ENCODE data around the gene STEEP1. TPM values are rescaled to one million over a fixed set of nuclear protein-coding genes. Genes with fewer than 3 reads are reported as not detected.
A peak's percentile ranks its signal among the peaks of the same experiment; 100 is the strongest.

STEEP1 gene
- total RNA-seq, 1 experiment from 2014 or later: 42.2 TPM

DNA sequence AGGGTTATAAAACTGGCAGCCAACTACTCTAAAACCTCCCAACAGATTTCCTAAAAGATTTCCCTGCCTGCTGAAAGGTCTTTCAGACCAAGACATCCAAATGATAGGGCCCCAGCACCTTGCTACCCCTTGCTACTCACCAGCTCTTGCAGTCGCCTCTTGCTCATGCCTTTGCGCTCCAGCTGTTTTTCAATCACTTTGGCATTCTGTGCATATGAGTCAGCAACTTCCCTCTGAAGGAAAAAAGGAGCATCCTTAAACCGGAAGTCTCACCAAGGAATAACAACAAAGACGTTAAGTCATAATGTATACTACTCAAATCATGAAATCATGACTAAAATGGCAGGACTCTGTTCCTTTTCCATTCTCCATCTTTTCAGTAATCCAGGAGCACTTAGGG lies 24.0 kb downstream of the STEEP1 start:
- DNase-seq (ENCODE audit: low read depth, low spot score) (peak; percentile 33), ATAC-seq (peak; percentile 69; the same call in 1 of the 2 replicates)
- Histone ChIP-seq H3K27me3 (ENCODE audit: control insufficient read depth, insufficient read depth, low read length) (no peaks in the 10 kb centered on the region), H3K4me1 (ENCODE audit: control insufficient read depth, insufficient read depth, low read length) (no peaks in the 10 kb centered on the region), H3K4me3 (ENCODE audit: low read depth in 2 of 2, low read length in 2 of 2) (no peak overlapping the region), H3K27ac (ENCODE audit: low read length) (no peak overlapping the region), H3K36me3 (ENCODE audit: control insufficient read depth, insufficient read depth, low read length) (no peaks in the 10 kb centered on the region), H3K9me3 (ENCODE audit: control insufficient read depth, insufficient read depth, low read depth, low read length) (no peaks in the 10 kb centered on the region)
- TF ChIP-seq TCF7L2 (IDR thresholded peaks at IDR 0.05; ENCODE audit: low read depth, low read length) (no peak), POLR2AphosphoS5 (IDR thresholded peaks at IDR 0.05; ENCODE audit: low read depth, low read length) (no peak)
- TF ChIP-seq, protein P1, sequence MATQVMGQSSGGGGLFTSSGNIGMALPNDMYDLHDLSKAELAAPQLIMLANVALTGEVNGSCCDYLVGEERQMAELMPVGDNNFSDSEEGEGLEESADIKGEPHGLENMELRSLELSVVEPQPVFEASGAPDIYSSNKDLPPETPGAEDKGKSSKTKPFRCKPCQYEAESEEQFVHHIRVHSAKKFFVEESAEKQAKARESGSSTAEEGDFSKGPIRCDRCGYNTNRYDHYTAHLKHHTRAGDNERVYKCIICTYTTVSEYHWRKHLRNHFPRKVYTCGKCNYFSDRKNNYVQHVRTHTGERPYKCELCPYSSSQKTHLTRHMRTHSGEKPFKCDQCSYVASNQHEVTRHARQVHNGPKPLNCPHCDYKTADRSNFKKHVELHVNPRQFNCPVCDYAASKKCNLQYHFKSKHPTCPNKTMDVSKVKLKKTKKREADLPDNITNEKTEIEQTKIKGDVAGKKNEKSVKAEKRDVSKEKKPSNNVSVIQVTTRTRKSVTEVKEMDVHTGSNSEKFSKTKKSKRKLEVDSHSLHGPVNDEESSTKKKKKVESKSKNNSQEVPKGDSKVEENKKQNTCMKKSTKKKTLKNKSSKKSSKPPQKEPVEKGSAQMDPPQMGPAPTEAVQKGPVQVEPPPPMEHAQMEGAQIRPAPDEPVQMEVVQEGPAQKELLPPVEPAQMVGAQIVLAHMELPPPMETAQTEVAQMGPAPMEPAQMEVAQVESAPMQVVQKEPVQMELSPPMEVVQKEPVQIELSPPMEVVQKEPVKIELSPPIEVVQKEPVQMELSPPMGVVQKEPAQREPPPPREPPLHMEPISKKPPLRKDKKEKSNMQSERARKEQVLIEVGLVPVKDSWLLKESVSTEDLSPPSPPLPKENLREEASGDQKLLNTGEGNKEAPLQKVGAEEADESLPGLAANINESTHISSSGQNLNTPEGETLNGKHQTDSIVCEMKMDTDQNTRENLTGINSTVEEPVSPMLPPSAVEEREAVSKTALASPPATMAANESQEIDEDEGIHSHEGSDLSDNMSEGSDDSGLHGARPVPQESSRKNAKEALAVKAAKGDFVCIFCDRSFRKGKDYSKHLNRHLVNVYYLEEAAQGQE (IDR thresholded peaks at IDR 0.05; ENCODE audit: insufficient read depth in 1 of 2, low read depth in 2 of 2, low read length in 1 of 2): no peak
- BruUV-seq (replicated peaks): no TSS peak
- POLR2A ChIA-PET: no interaction called here
- intact Hi-C loops (cut with micrococcal nuclease; ENCODE audit: unreplicated experiment) (no loop called here), in situ Hi-C loops (cut with HindIII; ENCODE audit: low pct_unique_long_range_greater_than_20kb, low sequenced_read_pairs) (no loop called here)
- CTCF ChIA-PET: no interaction called here

GRCh38 chrX:119539872-119540271 lies 25.3 kb downstream of the STEEP1 start:
- H3K4me3 ChIP-seq (ENCODE audit: low read depth in 2 of 2, low read length in 2 of 2): no peak overlapping the region
- POLR2A ChIA-PET: no interaction called here
- TF ChIP-seq CTCF (IDR thresholded peaks at IDR 0.05): no peak; the same call in 1 of the 2 replicates
- no peak for TF ChIP-seq POLR2AphosphoS5 (IDR thresholded peaks at IDR 0.05; ENCODE audit: low read depth, low read length)
- no peak for TF ChIP-seq SIN3A (IDR thresholded peaks at IDR 0.05; ENCODE audit: borderline replicate concordance, insufficient read depth, low read depth, low read length)
- TF ChIP-seq, protein P1 (IDR thresholded peaks at IDR 0.05; ENCODE audit: insufficient read depth in 1 of 2, low read depth in 2 of 2, low read length in 1 of 2): no peak
- in situ Hi-C loops (cut with HindIII; ENCODE audit: low pct_unique_long_range_greater_than_20kb, low sequenced_read_pairs) (no loop called here), intact Hi-C loops (cut with micrococcal nuclease; ENCODE audit: unreplicated experiment) (no loop called here)
- H3K36me3 ChIP-seq (ENCODE audit: control insufficient read depth, insufficient read depth, low read length): no peaks in the 10 kb centered on the region
- CTCF ChIA-PET: interaction anchor here (0.7 kb wide), 1 partner anchor 35 kb away, joined by 4 read pairs; no protein-coding TSS in a partner anchor
- no TSS peak for BruUV-seq (replicated peaks)
- H3K4me1 ChIP-seq (ENCODE audit: control insufficient read depth, insufficient read depth, low read length): no peaks in the 10 kb centered on the region
- no peaks in the 10 kb centered on the region for H3K27me3 ChIP-seq (ENCODE audit: control insufficient read depth, insufficient read depth, low read length)
- H3K27ac ChIP-seq (ENCODE audit: low read length): no peak overlapping the region
- DNase-seq (ENCODE audit: low read depth, low spot score) (no peak), ATAC-seq (no peak)
- no peaks in the 10 kb centered on the region for H3K9me3 ChIP-seq (ENCODE audit: control insufficient read depth, insufficient read depth, low read depth, low read length)
